HAP-1 (cell line): ENCODE results near the gene MEGF8.

Source experiments
- DNase-seq, 2 experiments: peaks; one replicate each; pipeline ENCODE4 v3.0.0-alpha.2; 2016 to 2020; ENCODE audit warnings: low spot score in 2 of 2
- H3K27me3 ChIP-seq: fragments of 250-450 bp; sonication (Bioruptor Pico); 2 replicates; pipeline ENCODE4 v1.5.1; 2020; ENCODE audit warnings: low read depth, mild to moderate bottlenecking, moderate library complexity
- H3K36me3 ChIP-seq: fragments of 250-450 bp; sonication (Bioruptor Pico); replicated peaks from 2 replicates; pipeline ENCODE4 v1.5.1; 2020; ENCODE audit warnings: mild to moderate bottlenecking
- H3K4me1 ChIP-seq: fragments of 250-450 bp; sonication (Bioruptor Pico); 2 replicates; pipeline ENCODE4 v1.5.1; 2020; ENCODE audit warnings: mild to moderate bottlenecking
- H3K4me3 ChIP-seq: fragments of 250-450 bp; sonication (Bioruptor Pico); 2 replicates; pipeline ENCODE4 v1.5.1; 2020; ENCODE audit warnings: mild to moderate bottlenecking, moderate library complexity
- H3K9me3 ChIP-seq: fragments of 250-450 bp; sonication (Bioruptor Pico); 2 replicates; pipeline ENCODE4 v1.5.1; 2020; ENCODE audit warnings: mild to moderate bottlenecking, moderate library complexity
- in situ Hi-C: fragments of 300-500 bp; cut with MboI; formaldehyde crosslinking; loops from 3 replicates; pipeline ENCODE4 v1.14.3; 2020; ENCODE audit warnings: low sequenced_read_pairs, inconsistent platforms, mixed read lengths

The MEGF8 gene

GRCh38 chr19:42283188-42284065 lies 42.0 kb upstream of the MEGF8 start:
- peak; percentile 84 to 95 for DNase-seq
- in situ Hi-C loops, result no loop called here
- Histone ChIP-seq H3K9me3 (no peaks in the 10 kb centered on the region), H3K36me3 (peaks cover 16% of the 10 kb centered on the region), H3K27me3 (no peaks in the 10 kb centered on the region), H3K4me3 (peak overlapping the region; percentile 30), H3K4me1 (peaks cover 35% of the 10 kb centered on the region)

- H3K9me3 ChIP-seq, result no peaks in the 10 kb centered on the region
- H3K4me3 ChIP-seq, result no peak overlapping the region
- H3K4me1 ChIP-seq, result peaks cover 35% of the 10 kb centered on the region
- DNase-seq, result peak; percentile 67 to 88
- in situ Hi-C loops, result no loop called here
- H3K36me3 ChIP-seq, result peaks cover 20% of the 10 kb centered on the region
- no peaks in the 10 kb centered on the region for H3K27me3 ChIP-seq
Observed at GRCh38 chr19:42284066-42284501, 41.4 kb upstream of the MEGF8 start.

GRCh38 chr19:42284591-42285341 lies 40.7 kb upstream of the MEGF8 start:
- in situ Hi-C loops, result no loop called here
- peak in 1 of 2 experiments; percentile 43 for DNase-seq

GRCh38 chr19:42285541-42285941 lies 39.9 kb upstream of the MEGF8 start:
- in situ Hi-C loops, result no loop called here
- H3K4me3 ChIP-seq, result peak overlapping the region; percentile 56
- DNase-seq, result no peak

More at GRCh38 chr19:42284591-42285341, 40.7 kb upstream of the MEGF8 start:
- no peaks in the 10 kb centered on the region for H3K27me3 ChIP-seq
- H3K4me3 ChIP-seq, result peak overlapping the region; percentile 56
- H3K9me3 ChIP-seq, result no peaks in the 10 kb centered on the region
- peaks cover 26% of the 10 kb centered on the region for H3K36me3 ChIP-seq
- peaks cover 33% of the 10 kb centered on the region for H3K4me1 ChIP-seq

GRCh38 chr19:42285988-42286348 lies 39.5 kb upstream of the MEGF8 start:
- in situ Hi-C loops, result no loop called here
- H3K4me3 ChIP-seq, result no peak overlapping the region; the same call in 1 of the 2 replicates
- H3K27me3 ChIP-seq, result no peaks in the 10 kb centered on the region
- no peaks in the 10 kb centered on the region for H3K9me3 ChIP-seq
- peaks cover 38% of the 10 kb centered on the region for H3K36me3 ChIP-seq
- DNase-seq, result no peak
- H3K4me1 ChIP-seq, result peaks cover 33% of the 10 kb centered on the region

More at GRCh38 chr19:42285541-42285941, 39.9 kb upstream of the MEGF8 start:
- peaks cover 34% of the 10 kb centered on the region for H3K36me3 ChIP-seq
- H3K27me3 ChIP-seq, result no peaks in the 10 kb centered on the region
- peaks cover 33% of the 10 kb centered on the region for H3K4me1 ChIP-seq
- H3K9me3 ChIP-seq, result no peaks in the 10 kb centered on the region

- in situ Hi-C loops, result no loop called here
- Histone ChIP-seq H3K4me3 (no peak overlapping the region), H3K27me3 (no peaks in the 10 kb centered on the region), H3K36me3 (peaks cover 44% of the 10 kb centered on the region), H3K4me1 (peaks cover 28% of the 10 kb centered on the region), H3K9me3 (no peaks in the 10 kb centered on the region)
- DNase-seq, result no peak
Observed at GRCh38 chr19:42286349-42287016, 39.0 kb upstream of the MEGF8 start.

GRCh38 chr19:42287017-42287826 lies 38.2 kb upstream of the MEGF8 start:
- in situ Hi-C loops, result no loop called here
- no peaks in the 10 kb centered on the region for H3K27me3 ChIP-seq
- no peak overlapping the region for H3K4me3 ChIP-seq
- peaks cover 51% of the 10 kb centered on the region for H3K36me3 ChIP-seq
- H3K4me1 ChIP-seq, result peaks cover 21% of the 10 kb centered on the region
- DNase-seq, result no peak
- no peaks in the 10 kb centered on the region for H3K9me3 ChIP-seq

- H3K27me3 ChIP-seq, result no peaks in the 10 kb centered on the region
- H3K36me3 ChIP-seq, result peaks cover 56% of the 10 kb centered on the region
- no peaks in the 10 kb centered on the region for H3K9me3 ChIP-seq
- no peak overlapping the region for H3K4me3 ChIP-seq
- in situ Hi-C loops, result no loop called here
- peaks cover 19% of the 10 kb centered on the region for H3K4me1 ChIP-seq
- no peak for DNase-seq
Observed at GRCh38 chr19:42287827-42288107, 37.7 kb upstream of the MEGF8 start.

GRCh38 chr19:42288387-42288786 lies 37.0 kb upstream of the MEGF8 start:
- Histone ChIP-seq H3K4me1 (peaks cover 13% of the 10 kb centered on the region), H3K9me3 (no peaks in the 10 kb centered on the region), H3K27me3 (no peaks in the 10 kb centered on the region), H3K4me3 (no peak overlapping the region), H3K36me3 (peaks cover 63% of the 10 kb centered on the region)
- no peak for DNase-seq
- in situ Hi-C loops, result no loop called here

GRCh38 chr19:42288881-42289555 lies 36.4 kb upstream of the MEGF8 start:
- peaks cover 68% of the 10 kb centered on the region for H3K36me3 ChIP-seq
- peaks cover 12% of the 10 kb centered on the region for H3K4me1 ChIP-seq
- H3K9me3 ChIP-seq, result no peaks in the 10 kb centered on the region
- in situ Hi-C loops, result no loop called here
- no peaks in the 10 kb centered on the region for H3K27me3 ChIP-seq
- no peak overlapping the region for H3K4me3 ChIP-seq
- DNase-seq, result no peak

GRCh38 chr19:42289556-42290041 lies 35.8 kb upstream of the MEGF8 start:
- no peak overlapping the region for H3K4me3 ChIP-seq
- H3K27me3 ChIP-seq, result no peaks in the 10 kb centered on the region
- peaks cover 12% of the 10 kb centered on the region for H3K4me1 ChIP-seq
- in situ Hi-C loops, result no loop called here
- peaks cover 73% of the 10 kb centered on the region for H3K36me3 ChIP-seq
- H3K9me3 ChIP-seq, result no peaks in the 10 kb centered on the region
- no peak for DNase-seq

GRCh38 chr19:42290136-42290522 lies 35.3 kb upstream of the MEGF8 start:
- in situ Hi-C loops, result no loop called here
- H3K4me1 ChIP-seq, result peaks cover 8% of the 10 kb centered on the region

More at GRCh38 chr19:42290136-42290522, 35.3 kb upstream of the MEGF8 start:
- H3K9me3 ChIP-seq, result no peaks in the 10 kb centered on the region
- DNase-seq, result no peak
- H3K4me3 ChIP-seq, result no peak overlapping the region
- H3K27me3 ChIP-seq, result no peaks in the 10 kb centered on the region
- peaks cover 74% of the 10 kb centered on the region for H3K36me3 ChIP-seq
